H1 (cell line): ENCODE measurements around the gene C11orf42.

Source experiments
- BRCA1 ChIP-seq: IDR thresholded peaks from 2 replicates; pipeline ENCODE4 v1.6.1; 2012; ENCODE audit warnings: low read depth, low read length, improper control_type of control experiment
- NANOG ChIP-seq: IDR thresholded peaks from 2 replicates; pipeline ENCODE4 v1.6.1; 2011; ENCODE audit warnings: low read length, low read depth, mild to moderate bottlenecking, inconsistent platforms; ENCODE audit not compliant: insufficient read depth, poor library complexity, severe bottlenecking
- POLR2A ChIP-seq, 2 experiments: IDR thresholded peaks; 1 replicate in 1 of 2; 2 replicates in 1 of 2; pipeline ENCODE4 v1.6.1; 2011; ENCODE audit warnings: low read depth in 2 of 2, low read length in 2 of 2, mild to moderate bottlenecking in 2 of 2; ENCODE audit errors: control extremely low read depth in 1 of 2
- POLR2AphosphoS5 ChIP-seq: IDR thresholded peaks from 2 replicates; pipeline ENCODE4 v1.6.1; 2011; ENCODE audit warnings: low read depth, low read length
- SP4 ChIP-seq: IDR thresholded peaks from 2 replicates; pipeline ENCODE4 v1.6.1; 2012; ENCODE audit warnings: low read length, inconsistent platforms
- TF ChIP-seq, protein P1 (sequence below), 3 experiments: IDR thresholded peaks; 1 replicate in 2 of 3; 2 replicates in 1 of 3; pipeline versions ENCODE4 v1.5.1 to v1.6.1; 2011; ENCODE audit warnings: low read length in 3 of 3, mild to moderate bottlenecking in 3 of 3, inconsistent platforms in 2 of 3, low read depth in 1 of 3, moderate library complexity in 1 of 3; ENCODE audit not compliant: insufficient read depth in 1 of 3; ENCODE audit errors: control extremely low read depth in 1 of 3

DNA sequence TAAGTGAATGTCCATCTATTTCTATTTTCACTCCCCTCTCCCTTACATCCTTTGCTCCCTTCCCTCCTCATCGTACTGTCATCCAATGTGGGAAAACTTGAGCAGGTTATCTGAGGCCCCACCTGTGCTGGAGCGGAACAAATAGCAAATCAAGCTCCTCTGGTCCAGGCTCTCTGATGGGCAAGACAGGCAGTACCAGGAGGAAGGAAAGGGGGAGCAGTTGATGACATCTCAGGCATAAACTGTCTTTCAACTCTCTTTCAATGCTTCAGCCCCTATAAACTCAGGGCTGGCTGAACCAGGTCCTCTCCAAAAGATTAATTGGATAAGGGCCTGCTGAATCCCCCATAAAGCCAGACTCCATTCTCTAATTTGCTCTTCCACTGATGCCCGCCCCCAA, 52.8 kb downstream of the C11orf42 start:
- TF ChIP-seq NANOG: no peak
- no peak for TF ChIP-seq SP4
- TF ChIP-seq, protein P1, sequence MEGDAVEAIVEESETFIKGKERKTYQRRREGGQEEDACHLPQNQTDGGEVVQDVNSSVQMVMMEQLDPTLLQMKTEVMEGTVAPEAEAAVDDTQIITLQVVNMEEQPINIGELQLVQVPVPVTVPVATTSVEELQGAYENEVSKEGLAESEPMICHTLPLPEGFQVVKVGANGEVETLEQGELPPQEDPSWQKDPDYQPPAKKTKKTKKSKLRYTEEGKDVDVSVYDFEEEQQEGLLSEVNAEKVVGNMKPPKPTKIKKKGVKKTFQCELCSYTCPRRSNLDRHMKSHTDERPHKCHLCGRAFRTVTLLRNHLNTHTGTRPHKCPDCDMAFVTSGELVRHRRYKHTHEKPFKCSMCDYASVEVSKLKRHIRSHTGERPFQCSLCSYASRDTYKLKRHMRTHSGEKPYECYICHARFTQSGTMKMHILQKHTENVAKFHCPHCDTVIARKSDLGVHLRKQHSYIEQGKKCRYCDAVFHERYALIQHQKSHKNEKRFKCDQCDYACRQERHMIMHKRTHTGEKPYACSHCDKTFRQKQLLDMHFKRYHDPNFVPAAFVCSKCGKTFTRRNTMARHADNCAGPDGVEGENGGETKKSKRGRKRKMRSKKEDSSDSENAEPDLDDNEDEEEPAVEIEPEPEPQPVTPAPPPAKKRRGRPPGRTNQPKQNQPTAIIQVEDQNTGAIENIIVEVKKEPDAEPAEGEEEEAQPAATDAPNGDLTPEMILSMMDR (IDR thresholded peaks at IDR 0.05; ENCODE audit: control extremely low read depth in 1 of 3, insufficient read depth in 1 of 3, low read depth in 1 of 3, low read length in 3 of 3): peak; percentile 17 to 44 (median 20); a peak in 3 of 4 replicates
- no peak for TF ChIP-seq POLR2A (IDR thresholded peaks at IDR 0.05; ENCODE audit: control extremely low read depth in 1 of 2, low read depth in 2 of 2, low read length in 2 of 2)
- no peak for TF ChIP-seq BRCA1
- no peak for TF ChIP-seq POLR2AphosphoS5
